ENCODE data around the gene RAE1.

- TF ChIP-seq POLR2AphosphoS5 (IDR thresholded peaks at IDR 0.05; ENCODE audit: low read depth, low read length) (no peak), TAF1 (IDR thresholded peaks at IDR 0.05; ENCODE audit: borderline replicate concordance, low read depth, low read length) (no peak)
Observed at GRCh38 chr20:57383447-57384347, 32.6 kb downstream of the RAE1 start.
